HG03196 (cell line): ENCODE measurements around the gene RHEB.

Source experiments
- ATAC-seq: cut with Tn5 transposase; IDR thresholded peaks from one replicate; pipeline ENCODE4 v1.9.1; 2021; ENCODE audit not compliant: unreplicated experiment

The RHEB gene

DNA sequence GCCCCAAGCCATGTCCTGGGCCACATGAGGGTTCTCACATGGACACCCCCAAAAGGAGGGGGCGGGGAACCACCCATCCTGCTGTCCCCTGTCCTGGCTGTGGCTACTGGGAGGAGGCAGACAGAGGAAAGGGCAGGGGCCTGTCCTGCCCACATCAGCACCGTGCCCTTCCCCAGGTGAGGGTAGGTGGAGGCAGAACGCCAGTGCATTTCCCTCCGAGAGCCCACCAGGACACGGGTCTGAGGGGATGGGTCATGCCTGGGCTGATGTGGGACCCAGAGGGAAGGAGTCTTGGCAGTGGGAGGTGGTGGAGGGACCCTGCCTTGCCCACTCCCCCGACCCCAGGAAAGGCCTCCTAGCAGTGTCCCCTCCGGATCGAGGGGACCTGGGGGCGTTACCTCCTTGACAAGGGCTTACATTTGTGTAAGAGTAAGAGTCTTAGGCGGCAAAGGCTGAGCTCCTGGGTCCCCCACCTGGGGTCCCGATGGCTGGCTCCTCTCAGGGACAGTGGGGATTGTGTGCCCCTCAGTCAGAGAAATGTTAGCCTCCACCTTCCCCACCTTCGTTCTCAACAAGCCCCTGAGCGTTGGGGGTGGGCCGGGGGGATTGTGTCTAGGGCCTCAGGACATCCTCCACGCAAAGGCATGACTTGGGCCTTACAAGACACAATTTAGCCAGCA is 85.8 kb downstream of the RHEB start:
- no peak for ATAC-seq

GRCh38 chr7:151432658-151433521 is 86.8 kb downstream of the RHEB start:
- ATAC-seq: peak; percentile 45

DNA sequence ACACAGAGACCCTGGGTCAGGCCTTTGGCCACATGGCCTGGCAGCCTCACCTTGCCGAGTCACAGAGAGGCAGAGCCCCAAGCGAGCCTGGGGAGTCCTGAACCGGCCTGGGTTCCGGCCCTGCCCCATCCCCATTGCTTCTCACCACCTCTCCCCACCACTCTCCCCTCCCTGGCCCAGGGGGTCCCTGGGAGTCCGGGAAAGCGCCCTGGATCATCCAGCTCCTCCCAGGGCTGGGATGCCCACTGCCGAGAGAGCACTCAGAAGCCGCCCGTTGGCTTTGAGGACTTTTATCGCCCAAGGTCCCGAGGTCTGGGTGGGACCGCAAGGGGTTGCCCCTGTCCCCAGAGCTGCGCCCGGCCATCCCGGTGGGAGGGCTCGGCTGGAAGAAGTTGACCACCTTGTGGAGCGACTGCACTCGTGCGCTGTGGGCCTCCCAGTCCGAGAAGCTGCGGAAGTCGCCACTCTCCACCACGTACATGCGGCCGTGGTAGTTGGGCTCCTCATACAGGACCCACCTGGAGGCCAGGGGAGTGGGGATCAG is 87.9 kb downstream of the RHEB start:
- ATAC-seq: no peak

DNA sequence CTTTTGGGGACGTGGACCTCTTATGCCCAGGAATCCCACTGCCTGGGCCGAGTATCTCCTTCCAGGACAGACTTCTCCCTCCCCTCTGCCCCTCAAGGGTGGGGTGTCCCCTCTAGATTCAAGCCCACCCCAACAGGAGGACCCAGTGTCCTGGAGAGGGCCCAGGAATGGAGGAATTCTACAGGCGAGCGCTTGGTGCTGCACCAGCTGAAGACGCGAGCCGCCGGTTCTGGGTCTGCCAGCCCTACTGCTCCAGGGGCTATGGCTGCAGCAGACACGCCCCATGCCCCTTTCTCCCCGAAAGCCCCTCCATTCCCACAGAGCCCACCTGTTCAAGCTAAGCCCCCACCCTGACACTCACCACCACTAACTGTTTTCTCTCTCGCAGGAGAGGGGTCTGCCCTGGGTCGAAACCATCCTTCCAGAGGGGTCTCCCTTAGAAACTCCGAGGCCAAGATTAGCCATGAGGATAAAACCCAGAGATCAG is 88.4 kb downstream of the RHEB start:
- no peak for ATAC-seq

DNA sequence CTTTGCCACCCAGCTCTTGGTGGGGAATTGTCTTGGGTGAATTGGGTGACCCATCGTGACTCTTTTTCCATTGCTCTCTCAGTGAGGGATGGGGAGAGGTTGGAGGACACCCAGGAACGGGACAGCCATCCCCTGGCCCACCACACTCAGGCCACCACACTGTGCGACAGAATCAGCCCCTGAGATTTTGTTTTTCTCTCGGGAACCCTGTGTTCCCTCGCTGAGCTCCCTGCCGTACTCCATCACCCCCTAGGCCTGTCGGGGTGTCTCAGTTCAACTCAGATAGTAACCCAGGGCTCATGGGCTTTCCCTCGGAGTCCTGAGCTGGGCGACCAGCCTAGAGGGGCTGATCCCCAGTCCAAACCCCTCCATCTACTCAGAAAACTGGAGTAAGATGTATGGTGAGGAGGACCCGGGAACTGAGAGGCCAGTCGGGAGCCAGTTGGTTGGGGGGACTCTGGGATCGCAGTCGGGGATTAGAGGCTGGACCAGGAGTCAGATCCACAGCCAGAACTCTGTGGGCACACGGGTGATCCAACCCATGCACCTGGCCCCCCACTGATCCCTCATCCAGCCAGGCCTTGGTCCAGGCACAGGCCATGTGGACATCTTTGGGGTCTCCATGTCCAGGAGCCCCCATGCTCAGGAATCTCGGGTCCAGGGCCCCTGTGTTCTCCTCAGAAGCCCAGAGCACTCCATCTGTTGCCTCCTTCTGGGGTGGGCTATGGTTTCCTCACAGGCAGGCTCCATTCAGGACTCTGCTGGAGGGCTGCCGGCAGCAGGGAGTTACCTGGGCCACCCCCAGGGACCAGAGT is 89.1 kb downstream of the RHEB start:
- ATAC-seq: no peak

GRCh38 chr7:151429560-151430331 is 89.9 kb downstream of the RHEB start:
- ATAC-seq: no peak

DNA sequence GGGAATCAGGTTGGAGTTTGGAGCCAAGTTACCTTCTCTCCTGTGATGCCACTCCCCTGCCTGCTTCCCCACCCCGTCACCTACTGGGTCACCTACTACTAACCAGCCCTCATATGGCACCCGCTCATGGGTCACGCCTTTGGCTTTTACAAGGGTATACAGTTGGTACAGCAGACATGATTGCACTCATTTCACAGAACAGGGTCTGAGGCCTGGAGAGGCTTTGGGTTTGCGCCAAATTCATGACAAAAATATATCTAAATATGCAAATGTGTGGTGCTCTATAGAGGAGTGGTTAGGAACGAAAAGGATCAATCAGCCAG is 90.5 kb downstream of the RHEB start:
- no peak for ATAC-seq

- no peak for ATAC-seq
These were observed 91.1 kb downstream of the RHEB start for GRCh38 chr7:151428378-151429236.

DNA sequence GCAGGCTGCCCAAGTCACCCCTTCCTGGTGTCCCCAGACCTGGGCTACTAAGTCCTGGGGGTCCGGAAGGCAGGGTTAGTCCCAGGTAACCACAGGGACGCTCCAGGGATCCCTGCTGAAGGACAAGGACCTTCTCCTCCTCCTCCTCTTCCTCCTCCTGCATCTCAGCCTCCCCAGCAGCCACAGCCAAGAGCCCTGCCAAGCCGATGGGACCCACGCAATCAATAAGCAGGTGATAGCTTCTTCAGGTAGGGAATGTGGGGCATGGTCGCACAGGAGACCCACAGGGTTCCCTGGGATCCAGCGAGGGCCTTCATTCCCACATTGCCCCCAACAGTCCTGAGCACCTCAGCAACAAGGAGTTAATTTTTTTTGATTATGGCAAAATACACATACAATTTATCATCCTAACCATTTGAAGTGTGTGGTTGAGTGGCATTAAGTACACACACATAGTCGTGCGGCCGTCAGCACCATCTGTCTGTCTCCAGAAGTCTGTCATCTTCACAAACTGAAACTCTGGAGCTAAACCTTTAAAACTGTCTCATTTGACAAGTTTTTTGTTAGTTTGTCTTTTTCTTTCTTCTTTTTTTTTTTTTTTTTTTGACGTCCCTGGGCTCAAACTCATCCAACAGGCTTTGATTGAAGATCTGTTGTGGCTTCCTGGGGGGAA is 91.9 kb downstream of the RHEB start:
- no peak for ATAC-seq

- no peak for ATAC-seq
These were observed 92.6 kb downstream of the RHEB start for GRCh38 chr7:151426904-151427704.

GRCh38 chr7:151426441-151426903 is 93.2 kb downstream of the RHEB start:
- ATAC-seq: no peak

DNA sequence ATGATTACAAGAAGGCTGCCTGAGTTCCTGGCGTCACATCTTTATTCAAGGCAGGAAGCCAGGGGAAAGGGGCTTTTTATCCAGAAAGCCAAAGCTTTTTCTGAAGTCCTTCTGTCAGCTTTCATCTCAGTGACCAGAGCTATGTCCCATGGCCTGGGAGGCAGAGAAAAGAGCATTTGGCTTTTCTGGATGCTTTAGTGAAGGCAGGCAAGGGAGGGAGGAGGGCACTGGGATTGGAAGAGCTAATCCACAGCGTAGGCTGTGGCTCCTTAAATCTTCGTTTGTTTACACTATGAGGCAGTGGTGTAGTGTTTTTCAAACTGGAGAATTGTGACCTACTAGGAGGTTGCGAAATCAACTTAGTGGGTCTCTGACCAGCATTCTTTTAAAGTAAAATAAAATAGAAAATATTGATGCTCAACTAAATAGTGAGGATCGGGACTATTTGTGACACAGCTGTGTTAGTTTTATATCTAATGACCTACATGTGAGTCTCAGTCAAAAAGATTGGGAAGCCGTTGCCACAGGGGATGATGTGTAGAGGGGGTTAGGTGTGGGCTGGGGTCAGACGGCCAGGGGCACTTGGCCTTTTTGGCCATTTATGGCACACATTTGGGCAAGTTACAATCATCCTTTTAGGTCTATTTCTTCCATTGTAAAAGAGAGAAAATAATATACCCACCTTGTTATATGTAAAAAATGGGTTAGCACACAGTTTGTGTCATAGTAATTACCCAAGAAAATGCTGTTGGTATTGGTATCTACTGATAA is 93.8 kb downstream of the RHEB start:
- ATAC-seq: no peak

GRCh38 chr7:151424799-151425198 is 94.9 kb downstream of the RHEB start:
- ATAC-seq: no peak

DNA sequence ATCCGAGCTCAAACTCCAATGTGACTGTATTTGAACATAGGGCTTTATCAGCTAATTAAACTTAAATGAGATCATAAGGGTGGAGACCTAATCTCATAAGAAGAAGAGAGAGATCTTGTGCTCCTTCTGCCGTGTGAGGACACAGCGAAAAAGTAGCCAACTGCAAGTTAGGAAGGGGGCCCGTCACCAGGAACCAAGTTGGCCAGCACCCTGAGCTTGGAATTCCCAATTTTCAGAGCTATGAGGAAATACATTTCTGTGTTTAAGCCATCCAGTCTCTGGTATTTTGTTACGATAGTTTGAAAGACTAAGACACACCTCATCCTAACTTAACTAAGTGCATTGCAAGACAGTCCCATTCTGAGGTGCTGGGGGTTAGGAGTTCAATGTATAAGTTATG is 95.8 kb downstream of the RHEB start:
- no peak for ATAC-seq

- ATAC-seq: no peak
These were observed 96.5 kb downstream of the RHEB start for GRCh38 chr7:151423226-151423625.

DNA sequence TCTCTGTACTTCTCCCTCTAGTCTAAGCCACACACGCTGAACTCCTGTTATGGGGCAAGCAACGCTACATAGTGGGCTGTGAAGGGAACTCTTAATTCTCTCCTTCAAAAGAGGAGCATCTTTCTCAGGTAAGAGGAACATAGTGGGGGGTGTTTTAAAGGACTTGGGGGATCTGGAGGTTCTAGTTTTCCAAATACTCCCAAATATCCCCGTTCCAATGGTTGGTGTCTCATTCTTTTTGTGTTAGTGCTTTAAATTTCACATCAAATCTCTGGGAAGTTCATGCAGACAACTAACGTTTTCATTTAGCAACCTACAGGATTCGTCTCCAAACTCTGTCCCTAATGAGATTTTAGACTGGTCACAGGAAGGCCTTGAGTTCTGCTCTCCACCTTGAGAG is 97.5 kb downstream of the RHEB start:
- no peak for ATAC-seq

DNA sequence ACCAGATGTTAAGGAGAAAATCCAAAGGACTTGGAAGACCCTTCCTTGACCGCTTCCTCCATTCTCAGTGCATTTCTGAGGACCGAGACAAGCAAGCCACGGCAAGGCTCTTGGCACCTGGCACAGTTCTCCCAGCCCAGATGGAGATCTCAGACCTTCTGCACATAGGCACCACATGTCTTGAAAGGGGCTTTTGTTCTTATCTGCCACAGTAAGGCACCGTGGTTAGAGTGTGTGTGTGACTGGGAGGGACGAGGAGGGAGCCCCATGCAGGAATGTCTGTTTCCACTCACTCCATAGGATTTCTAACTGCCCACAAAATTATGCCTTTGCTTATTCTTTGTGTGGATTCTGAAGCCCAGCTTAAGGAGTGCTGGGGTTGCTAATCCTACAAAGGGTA is 99.6 kb downstream of the RHEB start:
- no peak for ATAC-seq
